K562 (cell line): ENCODE results near the gene STIM1. TPM values are rescaled to one million over a fixed set of nuclear protein-coding genes. Genes with fewer than 3 reads are reported as not detected.

ENCODE experiments used
- ATAC-seq: fragments of 200-7000 bp; cut with Tn5 transposase; 3 replicates; pipeline ENCODE4 v1.9.1; 2020; ENCODE audit warnings: moderate library complexity
- BruUV-seq: library from RNA; stranded (reverse); fragments of 400-500 nt; replicated peaks from 2 replicates; lab custom pipeline; 2021; lab: Mats Ljungman, UMichigan
- CTCF ChIA-PET: fragments of 300-600 bp; formaldehyde crosslinking; extraction: SDS; loops from one replicate; lab custom pipeline; 2021; ENCODE audit warnings: low intra/inter-chr PET ratio; lab: Yijun Ruan, JAX
- POLR2A ChIA-PET: fragments of 300-600, 350-650 bp; sonication (Branson Sonifier 250); formaldehyde crosslinking; extraction: SDS; loops from one replicate; lab custom pipeline; 2021; ENCODE audit warnings: antibody characterized with exemption, inconsistent platforms; lab: Yijun Ruan, JAX
- DNase-seq, 4 experiments: peaks; one replicate each; pipeline versions ENCODE4 v3.0.0 to v3.0.0-alpha.2; 2011 to 2018; ENCODE audit warnings: low spot score in 3 of 4, mixed read lengths in 3 of 4; ENCODE audit errors: extremely low read depth in 1 of 4
- FAIRE-seq: peaks from 2 replicates; lab custom pipeline; 2011; peaks lifted over from hg19 to GRCh38; lab: Jason Lieb, UNC
- H2AFZ ChIP-seq: 2 replicates; pipeline ENCODE4 v1.6.0; 2011; ENCODE audit warnings: low read depth, low read length, control low read depth, inconsistent platforms
- H3K27ac ChIP-seq: fragments of 200-600 bp; 3 replicates; pipeline ENCODE4 v1.8.0; 2011; ENCODE audit warnings: low read depth, mild to moderate bottlenecking, control low read depth, inconsistent platforms, low read length, moderate library complexity, mixed read lengths; ENCODE audit errors: extremely low read depth
- H3K27me3 ChIP-seq, 2 experiments: fragments of 300-600 bp in 1 of 2; 2 replicates in 1 of 2; 3 replicates in 1 of 2; pipeline versions ENCODE4 v1.6.0 to v1.8.0; 2011; ENCODE audit warnings: inconsistent platforms in 2 of 2, low read length in 2 of 2, mild to moderate bottlenecking in 1 of 2, mixed read lengths in 1 of 2, moderate library complexity in 1 of 2; ENCODE audit not compliant: control insufficient read depth in 2 of 2, insufficient read depth in 2 of 2
- H3K36me3 ChIP-seq: fragments of 300-600 bp; 3 replicates; pipeline ENCODE4 v1.8.0; 2011; ENCODE audit warnings: mild to moderate bottlenecking, low read length, inconsistent platforms; ENCODE audit not compliant: control insufficient read depth, insufficient read depth
- H3K4me1 ChIP-seq, 2 experiments: fragments of 200-600 bp in 1 of 2; replicated peaks in 1 of 2; 2 replicates in 1 of 2; 3 replicates in 1 of 2; pipeline versions ENCODE4 v1.5.1 to v1.8.0; 2011; ENCODE audit warnings: inconsistent platforms in 2 of 2, low read length in 2 of 2, mild to moderate bottlenecking in 1 of 2, mixed read lengths in 1 of 2, moderate library complexity in 1 of 2; ENCODE audit not compliant: control insufficient read depth in 2 of 2, insufficient read depth in 2 of 2
- H3K4me2 ChIP-seq: 2 replicates; pipeline ENCODE4 v1.6.1; 2011; ENCODE audit warnings: low read length, control low read depth, inconsistent platforms, mixed read lengths; ENCODE audit not compliant: insufficient read depth
- H3K4me3 ChIP-seq: fragments of 200-600 bp; sonication (generic), shearing (Covaris generic); 2 replicates; pipeline ENCODE4 v1.5.1; 2016; ENCODE audit warnings: control low read depth, inconsistent platforms
- H3K79me2 ChIP-seq: fragments of 200-600 bp; 3 replicates; pipeline ENCODE4 v1.8.0; 2011; ENCODE audit warnings: low read length, inconsistent platforms; ENCODE audit not compliant: control insufficient read depth, insufficient read depth
- H3K9ac ChIP-seq, 2 experiments: 2 replicates each; pipeline versions ENCODE4 v1.6.0 to v1.6.1; 2011; ENCODE audit warnings: low read depth in 2 of 2, low read length in 2 of 2, control low read depth in 1 of 2, inconsistent platforms in 1 of 2, mild to moderate bottlenecking in 1 of 2, mixed read lengths in 1 of 2; ENCODE audit not compliant: insufficient read depth in 1 of 2
- H3K9me1 ChIP-seq: one replicate; pipeline ENCODE4 v1.6.0; 2011; ENCODE audit warnings: inconsistent platforms, mild to moderate bottlenecking, low read length, moderate library complexity; ENCODE audit not compliant: control insufficient read depth, insufficient read depth
- H3K9me3 ChIP-seq: replicated peaks from 2 replicates; pipeline ENCODE4 v1.5.1; 2011; ENCODE audit warnings: low read depth, low read length, inconsistent platforms; ENCODE audit not compliant: control insufficient read depth, insufficient read depth
- H4K20me1 ChIP-seq: replicated peaks from 2 replicates; pipeline ENCODE4 v1.6.1; 2011; ENCODE audit warnings: low read length, inconsistent platforms, mixed read lengths; ENCODE audit not compliant: control insufficient read depth, insufficient read depth
- CBX3 ChIP-seq, 2 experiments: IDR thresholded peaks; 1 replicate in 1 of 2; 2 replicates in 1 of 2; pipeline ENCODE4 v1.6.1; 2012; ENCODE audit warnings: inconsistent platforms in 2 of 2, low read length in 2 of 2, borderline replicate concordance in 1 of 2, control low read depth in 1 of 2
- DACH1 ChIP-seq: fragments of 450-650 bp; IDR thresholded peaks from 2 replicates; pipeline ENCODE4 v1.6.1; 2018; ENCODE audit not compliant: partially characterized antibody
- FOXA1 ChIP-seq: fragments of 450-650 bp; IDR thresholded peaks from 2 replicates; pipeline ENCODE4 v1.6.1; 2016; ENCODE audit warnings: mild to moderate bottlenecking, borderline replicate concordance
- FOXA3 ChIP-seq, 2 experiments: fragments of 450-650 bp in 1 of 2; sonication (generic) in 1 of 2; formaldehyde crosslinking; IDR thresholded peaks in 1 of 2; conservative IDR thresholded peaks in 1 of 2; 2 replicates each; pipeline versions ENCODE4 v1.4.0 to v1.8.0; 2020 to 2022; ENCODE audit warnings: mild to moderate bottlenecking in 2 of 2, missing genetic modification reagents in 1 of 2
- RBBP5 ChIP-seq: fragments of 200-600 bp; sonication (generic); IDR thresholded peaks from 2 replicates; pipeline ENCODE4 v1.6.1; 2012; ENCODE audit warnings: borderline replicate concordance, mild to moderate bottlenecking, low read length, control low read depth, inconsistent platforms; ENCODE audit not compliant: insufficient read depth, poor library complexity, severe bottlenecking
- RBM25 ChIP-seq: fragments of 200-400 bp; formaldehyde crosslinking; IDR thresholded peaks from 2 replicates; pipeline ENCODE4 v1.6.1; 2018; ENCODE audit warnings: low read length, low read depth, moderate library complexity; ENCODE audit not compliant: severe bottlenecking
- SAFB2 ChIP-seq: fragments of 200-400 bp; formaldehyde crosslinking; IDR thresholded peaks from 2 replicates; pipeline ENCODE4 v1.6.1; 2018; ENCODE audit warnings: borderline replicate concordance, low read length, low read depth, moderate library complexity; ENCODE audit not compliant: severe bottlenecking
- TCF7L2 ChIP-seq: fragments of 150-350 bp; IDR thresholded peaks from 2 replicates; pipeline ENCODE4 v1.6.1; 2016; ENCODE audit warnings: low read depth, mild to moderate bottlenecking, low read length, moderate library complexity
- ZNF354B ChIP-seq: fragments of 250-450 bp; sonication (Bioruptor Pico); IDR thresholded peaks from 2 replicates; pipeline ENCODE4 v1.4.0; 2020
- ZNF395 ChIP-seq: fragments of 200-800 bp; sonication (Bioruptor generic); IDR thresholded peaks from 2 replicates; pipeline ENCODE4 v1.6.1; 2017; ENCODE audit warnings: missing genetic modification characterization, missing compliant biosample characterization
- ZNF830 ChIP-seq: fragments of 250-450 bp; sonication (Bioruptor Pico); IDR thresholded peaks from 2 replicates; pipeline ENCODE4 v1.5.0; 2021; ENCODE audit warnings: mild to moderate bottlenecking
- WGBS: fragments of 100-300 bp; shearing (Covaris generic); methylation state at CpG from one replicate; pipeline ENCODE4 v1.1.6; 2016; ENCODE audit warnings: low coverage, mixed read lengths; ENCODE audit not compliant: insufficient coverage; ENCODE audit errors: missing lambda C conversion rate; 5-methylcytosine and 5-hydroxymethylcytosine counted together
- in situ Hi-C: fragments of 300-500 bp; cut with MboI; formaldehyde crosslinking; loops from 4 replicates; pipeline ENCODE4 v1.15.0; 2018; ENCODE audit warnings: inconsistent platforms, mixed read lengths
- intact Hi-C: fragments of 100-400 bp; cut with micrococcal nuclease; formaldehyde crosslinking; loops from 2 replicates; pipeline ENCODE4 v1.14.2; 2022
- polyA plus RNA-seq, 8 experiments: library from polyadenylated mRNA; depleted of rRNA in 4 of 8; stranded (reverse) in 5 of 8; unstranded in 3 of 8; fragments of >200 nt; fragmentation: Nextera tagmentation in 2 of 8; fragmentation: Illumina TruSeq in 1 of 8; extraction: Ambion mirVana in 2 of 8; extraction: Trizol in 1 of 8; gene quantifications; 2 replicates each; pipeline versions ENCODE4 v1.2.1 to v1.2.3, GENCODE V29; 2011 to 2014; ENCODE audit warnings: inconsistent platforms in 1 of 8, missing spikeins in 1 of 8
- total RNA-seq, 7 experiments: library from RNA; depleted of rRNA in 6 of 7; stranded (reverse); fragments of >200 nt in 6 of 7; fragmentation: Illumina TruSeq in 2 of 7; extraction: Trizol in 2 of 7; gene quantifications; 2 replicates each; pipeline versions ENCODE4 v1.2.1 to v1.2.3, GENCODE V29; 2011 to 2021; ENCODE audit warnings: low replicate concordance in 1 of 7
- TF ChIP-seq, protein P1 (sequence below): IDR thresholded peaks from 2 replicates; pipeline ENCODE4 v1.6.1; 2011; ENCODE audit warnings: borderline replicate concordance, low read depth, mild to moderate bottlenecking, moderate library complexity, low read length; ENCODE audit not compliant: insufficient read depth, poor library complexity, severe bottlenecking
- TF ChIP-seq, protein P2 (sequence below): fragments of 450-650 bp; IDR thresholded peaks from 2 replicates; pipeline ENCODE4 v1.6.1; 2016; ENCODE audit warnings: borderline replicate concordance

Gene STIM1
- total and polyA plus RNA-seq, 9 of the 15 experiments (the other 6 are each of a cell fraction or from before 2014, with no cell fraction given): 7.7 to 50.5 (median 22.5) TPM

DNA sequence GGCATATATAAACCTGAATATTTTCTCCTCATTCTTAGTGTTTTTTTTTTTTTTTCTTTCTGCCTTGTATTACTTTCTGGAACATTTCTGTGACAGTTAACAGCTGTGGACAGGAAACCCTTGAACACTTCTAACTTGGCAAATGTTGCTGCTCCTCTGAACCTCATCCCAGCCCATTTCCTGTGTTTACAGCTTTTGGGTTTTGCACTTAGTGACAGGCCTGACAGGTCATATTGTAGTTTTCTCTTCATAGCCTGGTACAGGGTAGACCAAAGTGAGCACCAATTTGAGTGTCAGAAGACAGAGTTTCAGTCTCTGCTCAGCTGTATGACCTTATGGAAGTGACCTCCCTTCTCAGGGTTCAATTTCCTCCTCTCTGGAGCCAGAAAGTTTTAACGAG lies 91.6 kb downstream of the STIM1 start:
- ATAC-seq: no peak
- BruUV-seq: no TSS peak
- ChIA-PET POLR2A (interaction anchor here (0.6 to 0.8 kb wide), 2 partner anchors 19 to 22 kb away, joined by 3 read pairs; no protein-coding TSS in a partner anchor), CTCF (no interaction called here)
- TF ChIP-seq FOXA1 (no peak), ZNF830 (CRISPR knock-in tag) (no peak), TCF7L2 (no peak), RBM25 (no peak), DACH1 (no peak), RBBP5 (no peak), ZNF395 (CRISPR knock-in tag) (no peak), FOXA3 (CRISPR knock-in tag; conservative IDR thresholded peaks at IDR 0.05 in 1 of 2, IDR thresholded peaks at IDR 0.05 in 1 of 2) (no peak), SAFB2 (no peak), ZNF354B (CRISPR knock-in tag) (no peak), CBX3 (IDR thresholded peaks at IDR 0.05; ENCODE audit: borderline replicate concordance in 1 of 2, low read length in 2 of 2) (no peak)
- TF ChIP-seq, protein P1, sequence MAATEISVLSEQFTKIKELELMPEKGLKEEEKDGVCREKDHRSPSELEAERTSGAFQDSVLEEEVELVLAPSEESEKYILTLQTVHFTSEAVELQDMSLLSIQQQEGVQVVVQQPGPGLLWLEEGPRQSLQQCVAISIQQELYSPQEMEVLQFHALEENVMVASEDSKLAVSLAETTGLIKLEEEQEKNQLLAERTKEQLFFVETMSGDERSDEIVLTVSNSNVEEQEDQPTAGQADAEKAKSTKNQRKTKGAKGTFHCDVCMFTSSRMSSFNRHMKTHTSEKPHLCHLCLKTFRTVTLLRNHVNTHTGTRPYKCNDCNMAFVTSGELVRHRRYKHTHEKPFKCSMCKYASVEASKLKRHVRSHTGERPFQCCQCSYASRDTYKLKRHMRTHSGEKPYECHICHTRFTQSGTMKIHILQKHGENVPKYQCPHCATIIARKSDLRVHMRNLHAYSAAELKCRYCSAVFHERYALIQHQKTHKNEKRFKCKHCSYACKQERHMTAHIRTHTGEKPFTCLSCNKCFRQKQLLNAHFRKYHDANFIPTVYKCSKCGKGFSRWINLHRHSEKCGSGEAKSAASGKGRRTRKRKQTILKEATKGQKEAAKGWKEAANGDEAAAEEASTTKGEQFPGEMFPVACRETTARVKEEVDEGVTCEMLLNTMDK: no peak
- TF ChIP-seq, protein P2, sequence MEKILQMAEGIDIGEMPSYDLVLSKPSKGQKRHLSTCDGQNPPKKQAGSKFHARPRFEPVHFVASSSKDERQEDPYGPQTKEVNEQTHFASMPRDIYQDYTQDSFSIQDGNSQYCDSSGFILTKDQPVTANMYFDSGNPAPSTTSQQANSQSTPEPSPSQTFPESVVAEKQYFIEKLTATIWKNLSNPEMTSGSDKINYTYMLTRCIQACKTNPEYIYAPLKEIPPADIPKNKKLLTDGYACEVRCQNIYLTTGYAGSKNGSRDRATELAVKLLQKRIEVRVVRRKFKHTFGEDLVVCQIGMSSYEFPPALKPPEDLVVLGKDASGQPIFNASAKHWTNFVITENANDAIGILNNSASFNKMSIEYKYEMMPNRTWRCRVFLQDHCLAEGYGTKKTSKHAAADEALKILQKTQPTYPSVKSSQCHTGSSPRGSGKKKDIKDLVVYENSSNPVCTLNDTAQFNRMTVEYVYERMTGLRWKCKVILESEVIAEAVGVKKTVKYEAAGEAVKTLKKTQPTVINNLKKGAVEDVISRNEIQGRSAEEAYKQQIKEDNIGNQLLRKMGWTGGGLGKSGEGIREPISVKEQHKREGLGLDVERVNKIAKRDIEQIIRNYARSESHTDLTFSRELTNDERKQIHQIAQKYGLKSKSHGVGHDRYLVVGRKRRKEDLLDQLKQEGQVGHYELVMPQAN: no peak
- Histone ChIP-seq H3K9me1 (peaks cover 6% of the 10 kb centered on the region), H3K9me3 (no peaks in the 10 kb centered on the region), H3K36me3 (peaks cover 2% of the 10 kb centered on the region; the same call in 1 of the 3 replicates), H3K9ac (no peak overlapping the region), H4K20me1 (peaks cover 4% of the 10 kb centered on the region; the same call in 1 of the 2 replicates), H3K4me2 (no peak overlapping the region), H3K4me1 (peaks cover 9 to 34% of the 10 kb centered on the region in 2 experiments; a peak in 4 of 5 replicates), H2AFZ (no peak overlapping the region), H3K27me3 (no peaks in the 10 kb centered on the region), H3K4me3 (no peak overlapping the region), H3K27ac (no peak overlapping the region), H3K79me2 (peaks cover 15% of the 10 kb centered on the region)
- WGBS: 43% methylated on average over 1 of the region's 1 CpG
- FAIRE-seq: no peak
- intact Hi-C loops (no loop called here), in situ Hi-C loops (no loop called here)
- no peak for DNase-seq
